Large intestine (tissue), 3 donors: ENCODE data around the gene FLVCR2. TPM values are rescaled to one million over a fixed set of nuclear protein-coding genes. Genes with fewer than 3 reads are reported as not detected.

Source experiments
- DNase-seq, 2 donors: peaks; one replicate each; pipeline versions ENCODE4 v3.0.0 to v3.0.0-alpha.2; 2013
- H3K27ac ChIP-seq: one replicate; pipeline ENCODE4 v1.5.1; 2013; ENCODE audit warnings: low read length
- H3K27me3 ChIP-seq: 2 replicates; pipeline ENCODE4 v1.6.1; 2013; ENCODE audit warnings: low read length; ENCODE audit not compliant: control insufficient read depth, insufficient read depth
- H3K36me3 ChIP-seq: 2 replicates; pipeline ENCODE4 v1.6.1; 2013; ENCODE audit warnings: low read length; ENCODE audit not compliant: control insufficient read depth, insufficient read depth
- H3K4me1 ChIP-seq: one replicate; pipeline ENCODE4 v1.6.1; 2013; ENCODE audit warnings: low read length; ENCODE audit not compliant: control insufficient read depth, insufficient read depth
- H3K4me3 ChIP-seq: one replicate; pipeline ENCODE4 v1.5.1; 2013; ENCODE audit warnings: low read length
- H3K9me3 ChIP-seq: one replicate; pipeline ENCODE4 v1.6.1; 2013; ENCODE audit warnings: mild to moderate bottlenecking, low read depth, low read length, moderate library complexity; ENCODE audit not compliant: control insufficient read depth
- WGBS: methylation state at CpG from one replicate; pipeline ENCODE4 v1.1.5; 2013; ENCODE audit warnings: low lambda C conversion rate; ENCODE audit not compliant: insufficient coverage; 5-methylcytosine and 5-hydroxymethylcytosine counted together
- polyA plus RNA-seq: library from polyadenylated mRNA; unstranded; fragments of 120-200 nt; gene quantifications from one replicate; pipeline ENCODE4 v1.2.1, GENCODE V29; 2013

Gene FLVCR2
- polyA plus RNA-seq, 1 donor: 11.3 TPM

GRCh38 chr14:75658957-75659356 is 80.5 kb downstream of the FLVCR2 start:
- Histone ChIP-seq H3K27ac (no peak overlapping the region), H3K9me3 (no peaks in the 10 kb centered on the region), H3K4me1 (peaks cover 11% of the 10 kb centered on the region), H3K4me3 (no peak overlapping the region), H3K27me3 (no peaks in the 10 kb centered on the region), H3K36me3 (peaks cover 22% of the 10 kb centered on the region)
- no peak for DNase-seq
- no CpG with 5 or more reads among the region's 2 CpGs for WGBS

GRCh38 chr14:75660238-75660629 is 81.8 kb downstream of the FLVCR2 start:
- DNase-seq: no peak
- Histone ChIP-seq H3K27me3 (no peaks in the 10 kb centered on the region), H3K4me3 (peak overlapping the region; percentile 67), H3K9me3 (no peaks in the 10 kb centered on the region), H3K36me3 (peaks cover 13% of the 10 kb centered on the region), H3K4me1 (peaks cover 11% of the 10 kb centered on the region), H3K27ac (peak overlapping the region; percentile 72)
- 6% methylated on average over 2 of the region's 4 CpGs for WGBS

- Histone ChIP-seq H3K4me3 (peak within 1 kb of the TSS; percentile 67), H3K27me3 (no peaks in the 10 kb centered on the region), H3K36me3 (peaks cover 10% of the 10 kb centered on the region), H3K4me1 (peaks cover 11% of the 10 kb centered on the region), H3K27ac (peak within 1 kb of the TSS; percentile 72), H3K9me3 (no peaks in the 10 kb centered on the region)
- peak; percentile 99 for DNase-seq
- 5% methylated on average over 2 of the region's 60 CpGs for WGBS
Observed at GRCh38 chr14:75660630-75661498, 82.4 kb downstream of the FLVCR2 start, which contains the start of the genes ERG28 and TTLL5. Gene ERG28 (minus strand): TSS chr14:75660876. CDS start chr14:75657502, 3,374 bp downstream. Gene TTLL5 (plus strand): TSS chr14:75661246. CDS start chr14:75663150, 1,904 bp downstream.

- H3K4me3 ChIP-seq: peak overlapping the region; percentile 67
- peak overlapping the region; percentile 72 for H3K27ac ChIP-seq
- no peak for DNase-seq
- peaks cover 6% of the 10 kb centered on the region for H3K36me3 ChIP-seq
- no peaks in the 10 kb centered on the region for H3K9me3 ChIP-seq
- peaks cover 11% of the 10 kb centered on the region for H3K4me1 ChIP-seq
- H3K27me3 ChIP-seq: no peaks in the 10 kb centered on the region
- WGBS: no CpG with 5 or more reads among the region's 18 CpGs
Observed at GRCh38 chr14:75661499-75661814, 83.0 kb downstream of the FLVCR2 start.

GRCh38 chr14:75662966-75663365 is 84.5 kb downstream of the FLVCR2 start:
- WGBS: no CpG with 5 or more reads among the region's 3 CpGs
- DNase-seq: no peak

GRCh38 chr14:75667099-75667765 is 88.8 kb downstream of the FLVCR2 start:
- Histone ChIP-seq H3K4me1 (peaks cover 3% of the 10 kb centered on the region), H3K27me3 (no peaks in the 10 kb centered on the region), H3K36me3 (peaks cover 8% of the 10 kb centered on the region), H3K9me3 (no peaks in the 10 kb centered on the region), H3K27ac (no peak overlapping the region), H3K4me3 (no peak overlapping the region)
- DNase-seq: no peak
- WGBS: no CpG with 5 or more reads among the region's 2 CpGs

More at GRCh38 chr14:75662966-75663365, 84.5 kb downstream of the FLVCR2 start:
- H3K4me3 ChIP-seq: no peak overlapping the region
- H3K27ac ChIP-seq: no peak overlapping the region
- peaks cover 11% of the 10 kb centered on the region for H3K4me1 ChIP-seq
- peaks cover 3% of the 10 kb centered on the region for H3K36me3 ChIP-seq
- no peaks in the 10 kb centered on the region for H3K9me3 ChIP-seq
- no peaks in the 10 kb centered on the region for H3K27me3 ChIP-seq

- DNase-seq: no peak
- Histone ChIP-seq H3K36me3 (peaks cover 8% of the 10 kb centered on the region), H3K4me3 (no peak overlapping the region), H3K27ac (no peak overlapping the region), H3K27me3 (no peaks in the 10 kb centered on the region), H3K9me3 (no peaks in the 10 kb centered on the region), H3K4me1 (no peaks in the 10 kb centered on the region)
- 100% methylated on average over 1 of the region's 1 CpG for WGBS
Observed at GRCh38 chr14:75672605-75673192, 94.3 kb downstream of the FLVCR2 start.

GRCh38 chr14:75673345-75674035 is 95.1 kb downstream of the FLVCR2 start:
- H3K4me1 ChIP-seq: no peaks in the 10 kb centered on the region
- no peaks in the 10 kb centered on the region for H3K9me3 ChIP-seq
- DNase-seq: no peak
- H3K4me3 ChIP-seq: no peak overlapping the region
- no peak overlapping the region for H3K27ac ChIP-seq
- no peaks in the 10 kb centered on the region for H3K27me3 ChIP-seq
- WGBS: 100% methylated on average over 2 of the region's 4 CpGs
- peaks cover 8% of the 10 kb centered on the region for H3K36me3 ChIP-seq

GRCh38 chr14:75675265-75675960 is 97.0 kb downstream of the FLVCR2 start:
- Histone ChIP-seq H3K4me3 (no peak overlapping the region), H3K27ac (no peak overlapping the region), H3K36me3 (peaks cover 9% of the 10 kb centered on the region), H3K4me1 (no peaks in the 10 kb centered on the region), H3K9me3 (no peaks in the 10 kb centered on the region), H3K27me3 (no peaks in the 10 kb centered on the region)
- DNase-seq: no peak
- no CpG with 5 or more reads among the region's 2 CpGs for WGBS
